GM18519 (cell line): ENCODE measurements around the gene TTLL3.
"Not testable (repeated sequence)": the region's sequence is repeated elsewhere in the genome, so short reads cannot be mapped to it uniquely, and the experiment has no call there.

Source experiments
- ATAC-seq: cut with Tn5 transposase; IDR thresholded peaks from one replicate; pipeline ENCODE4 v1.9.1; 2021; ENCODE audit warnings: mild to moderate bottlenecking, moderate library complexity; ENCODE audit not compliant: unreplicated experiment, low FRiP score

The TTLL3 gene

DNA sequence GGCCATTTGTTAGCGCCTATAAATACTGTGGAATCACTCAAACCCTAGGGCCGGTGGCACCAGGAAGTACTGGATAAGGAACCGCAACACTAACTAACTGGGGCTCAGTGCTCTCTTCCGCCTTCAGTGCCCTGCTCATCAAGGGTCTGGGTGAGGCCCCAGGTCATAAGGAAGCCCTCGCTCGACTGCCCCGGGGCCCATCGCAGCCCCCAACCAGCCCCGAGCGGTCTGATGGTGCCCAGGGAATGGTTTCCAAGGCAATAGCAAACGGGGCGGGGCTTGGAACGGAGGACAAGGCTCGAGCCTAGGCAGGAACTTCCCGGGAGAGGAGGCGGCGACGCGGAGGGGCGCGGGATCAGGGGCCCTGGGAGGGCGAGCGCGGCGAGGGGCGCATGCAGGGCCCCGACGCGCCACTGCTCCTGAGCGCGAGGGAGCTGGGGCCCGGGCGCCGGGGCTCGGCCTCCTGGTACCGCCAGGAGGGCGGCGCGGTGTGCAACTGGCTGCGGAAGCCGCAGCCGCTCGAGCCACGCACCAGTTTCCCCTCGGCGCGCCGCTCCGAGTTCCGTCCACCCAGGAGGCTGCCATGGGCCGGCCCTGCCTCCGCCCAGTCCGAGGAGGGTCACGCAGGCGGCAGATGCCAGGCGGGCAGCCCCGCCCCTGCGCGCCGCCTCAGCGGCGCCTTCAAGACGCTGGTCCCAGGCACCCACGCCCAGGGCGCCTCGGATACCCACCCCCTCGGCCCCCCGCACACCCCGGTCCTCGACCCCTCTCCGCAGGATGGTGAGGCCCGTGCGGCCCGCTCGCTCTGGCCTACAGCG is at the start of gene TTLL3:
Gene TTLL3, plus strand, starts transcription at position 648 of the 818 bp plus-strand sequence. CDS start 400 bp downstream, outside the sequence.
- ATAC-seq: no peak

- ATAC-seq: no peak
Measured at GRCh38 chr3:9760779-9761505, 49.1 kb upstream of the TTLL3 start.

DNA sequence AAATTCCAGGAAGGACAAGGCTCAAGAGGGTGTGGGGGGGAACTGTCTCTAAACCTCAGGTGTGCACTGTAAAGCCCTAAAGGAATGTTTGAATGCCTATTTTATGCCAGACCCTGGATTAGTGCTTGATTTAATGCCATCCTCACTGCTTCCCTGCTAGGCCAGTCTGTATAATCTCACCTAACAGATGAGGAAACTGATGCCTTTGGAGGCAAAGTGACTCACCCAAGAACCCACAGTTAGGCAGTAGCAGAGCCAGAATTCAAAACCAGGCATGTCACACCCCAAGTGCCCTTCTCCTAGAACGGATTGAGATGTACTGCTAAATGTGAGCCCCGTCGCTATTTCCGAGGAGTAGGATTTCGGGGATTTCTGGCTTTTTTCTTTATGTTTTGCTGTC is 48.1 kb upstream of the TTLL3 start:
- ATAC-seq: no peak

DNA sequence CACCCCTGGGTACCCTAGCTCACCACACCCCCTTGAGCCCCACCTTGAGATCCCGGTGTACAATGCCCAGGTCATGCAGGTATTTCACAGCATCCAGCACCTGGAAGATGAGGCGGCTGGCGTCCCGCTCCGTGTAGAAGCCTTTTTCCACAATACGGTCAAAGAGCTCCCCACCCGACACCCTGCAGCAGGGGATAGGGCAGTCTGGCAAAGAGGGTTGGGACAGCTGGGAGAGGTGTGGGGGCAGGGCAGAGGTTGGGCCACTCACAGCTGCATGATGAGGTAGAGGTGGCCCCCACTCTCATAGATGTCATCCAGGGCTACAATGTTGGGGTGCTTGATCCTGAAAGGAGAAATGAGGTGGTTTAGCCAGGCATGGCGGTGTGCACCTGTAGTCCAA is 47.2 kb upstream of the TTLL3 start:
- ATAC-seq: no peak

GRCh38 chr3:9765865-9766264 is 44.2 kb upstream of the TTLL3 start:
- ATAC-seq: no peak

GRCh38 chr3:9767418-9767817 is 42.6 kb upstream of the TTLL3 start:
- no peak for ATAC-seq

GRCh38 chr3:9768141-9768775 is 41.8 kb upstream of the TTLL3 start:
- no peak for ATAC-seq

DNA sequence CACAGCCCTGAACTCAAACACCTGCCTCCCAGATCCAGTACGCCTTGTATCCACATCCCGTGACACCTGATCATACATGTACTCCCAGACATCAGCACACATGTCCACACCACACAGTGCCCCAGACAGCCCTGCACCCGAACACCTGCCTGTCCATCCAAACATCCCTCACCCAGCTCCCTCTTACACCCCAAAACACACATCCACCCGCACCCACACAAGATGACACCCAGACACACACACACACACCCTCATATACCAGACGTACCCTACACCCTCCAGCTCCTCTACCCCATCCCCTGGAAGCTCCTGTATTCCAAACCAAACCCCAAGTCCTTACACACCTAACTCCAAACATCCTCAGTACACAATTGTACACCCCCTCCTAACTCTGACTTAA is 41.0 kb upstream of the TTLL3 start:
- no peak for ATAC-seq

DNA sequence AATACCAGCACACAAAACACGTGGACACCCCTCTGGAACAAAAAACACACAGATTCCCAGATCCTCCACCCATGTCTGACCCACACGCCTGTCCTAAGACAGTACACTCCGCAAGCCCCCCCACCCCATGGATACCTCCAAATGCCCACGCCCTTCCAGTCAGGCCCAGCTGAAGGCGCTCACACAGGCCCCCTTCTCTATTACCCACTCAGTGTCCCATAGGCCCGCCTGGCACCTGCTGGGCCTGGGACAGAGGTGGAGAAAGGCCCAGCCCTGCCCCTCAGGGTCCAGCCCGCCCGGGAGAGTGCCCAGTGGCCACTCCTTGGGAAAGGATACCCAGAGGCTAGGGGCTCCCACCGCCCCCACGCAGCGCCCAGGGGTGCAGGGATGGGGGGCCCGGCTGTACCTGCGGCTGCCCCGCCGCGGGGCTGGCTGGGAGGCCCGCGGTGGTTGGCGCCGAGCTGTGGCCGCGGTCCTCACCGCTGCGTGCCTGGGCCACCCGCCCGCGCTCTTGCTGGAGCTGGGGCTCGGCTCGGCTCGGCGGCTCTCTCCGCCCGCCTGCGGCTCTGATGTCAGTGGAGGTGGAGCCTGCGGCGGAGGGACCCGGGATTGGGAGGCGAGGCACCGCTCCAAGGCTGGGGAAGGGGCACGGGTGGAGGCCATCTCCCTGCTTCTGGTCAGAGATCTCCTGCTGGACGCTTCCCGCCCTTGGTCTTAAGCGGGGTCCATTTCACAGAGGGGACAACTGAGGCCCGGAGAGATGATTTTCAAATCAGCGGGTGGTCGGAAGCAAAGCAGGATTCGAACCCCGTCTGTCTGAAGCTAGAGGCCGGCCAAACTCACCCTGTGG is 40.4 kb upstream of the TTLL3 start, which contains the start of gene CAMK1:
Gene CAMK1, minus strand, starts transcription at position 522 of the 850 bp plus-strand sequence. CDS start 2,198 bp downstream, outside the sequence.
- ATAC-seq: no peak

GRCh38 chr3:9770276-9770812 is 39.7 kb upstream of the TTLL3 start:
- ATAC-seq: no peak

GRCh38 chr3:9771007-9771406 is 39.1 kb upstream of the TTLL3 start:
- ATAC-seq: not testable (repeated sequence)

DNA sequence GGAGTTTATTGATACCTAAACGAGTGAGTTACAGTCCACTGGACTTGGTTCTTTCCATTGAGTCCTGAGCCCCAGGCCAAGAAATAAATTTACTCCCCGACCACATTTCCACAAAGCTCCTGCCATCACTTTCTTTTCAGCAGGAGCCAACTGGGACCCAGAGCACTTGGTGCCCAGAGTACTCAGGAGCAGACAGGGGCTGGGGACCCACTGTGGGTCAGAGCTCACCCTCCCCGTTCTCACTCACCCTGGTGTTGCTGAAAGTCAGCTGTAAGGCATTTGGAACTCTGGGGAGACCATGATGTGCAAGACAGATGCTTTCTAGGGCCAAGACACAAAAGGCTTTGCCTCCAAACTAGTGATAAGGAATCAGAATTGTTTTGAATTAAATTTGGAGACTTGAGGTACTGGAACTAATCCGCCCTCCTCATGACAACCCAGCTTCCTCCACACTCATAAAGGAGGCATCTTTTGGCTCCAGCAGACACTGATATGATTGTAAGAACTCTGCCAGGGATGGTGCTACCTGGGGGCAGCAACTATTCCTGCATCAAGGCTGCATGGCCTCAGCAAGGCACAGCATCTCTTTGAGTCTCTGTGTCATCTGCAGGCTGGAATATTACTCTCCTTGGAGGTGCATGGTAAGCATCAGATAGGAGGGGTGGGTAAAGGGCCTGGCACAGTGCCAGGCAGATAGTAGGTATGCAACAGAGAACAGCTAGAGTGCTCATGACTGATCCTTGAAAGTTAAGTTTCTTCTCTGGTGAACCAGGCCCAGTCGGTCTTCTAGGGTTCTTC is 33.0 kb upstream of the TTLL3 start:
- ATAC-seq: no peak

DNA sequence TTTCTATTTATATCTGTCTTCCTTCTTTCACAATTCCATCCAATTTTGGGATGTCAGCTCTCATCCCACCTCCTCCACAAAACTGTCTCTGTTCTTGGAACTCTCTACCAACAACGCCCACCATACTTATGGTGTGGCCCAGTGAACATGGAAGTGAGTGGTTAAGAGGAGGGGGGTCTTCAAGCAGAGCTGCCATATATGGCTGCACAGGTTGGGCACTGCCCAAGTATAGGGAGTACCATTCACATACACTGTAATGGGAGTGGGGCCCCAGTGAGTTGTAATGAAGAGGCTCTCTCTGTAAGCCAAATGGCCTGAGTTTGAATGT is 32.4 kb upstream of the TTLL3 start:
- ATAC-seq: no peak

DNA sequence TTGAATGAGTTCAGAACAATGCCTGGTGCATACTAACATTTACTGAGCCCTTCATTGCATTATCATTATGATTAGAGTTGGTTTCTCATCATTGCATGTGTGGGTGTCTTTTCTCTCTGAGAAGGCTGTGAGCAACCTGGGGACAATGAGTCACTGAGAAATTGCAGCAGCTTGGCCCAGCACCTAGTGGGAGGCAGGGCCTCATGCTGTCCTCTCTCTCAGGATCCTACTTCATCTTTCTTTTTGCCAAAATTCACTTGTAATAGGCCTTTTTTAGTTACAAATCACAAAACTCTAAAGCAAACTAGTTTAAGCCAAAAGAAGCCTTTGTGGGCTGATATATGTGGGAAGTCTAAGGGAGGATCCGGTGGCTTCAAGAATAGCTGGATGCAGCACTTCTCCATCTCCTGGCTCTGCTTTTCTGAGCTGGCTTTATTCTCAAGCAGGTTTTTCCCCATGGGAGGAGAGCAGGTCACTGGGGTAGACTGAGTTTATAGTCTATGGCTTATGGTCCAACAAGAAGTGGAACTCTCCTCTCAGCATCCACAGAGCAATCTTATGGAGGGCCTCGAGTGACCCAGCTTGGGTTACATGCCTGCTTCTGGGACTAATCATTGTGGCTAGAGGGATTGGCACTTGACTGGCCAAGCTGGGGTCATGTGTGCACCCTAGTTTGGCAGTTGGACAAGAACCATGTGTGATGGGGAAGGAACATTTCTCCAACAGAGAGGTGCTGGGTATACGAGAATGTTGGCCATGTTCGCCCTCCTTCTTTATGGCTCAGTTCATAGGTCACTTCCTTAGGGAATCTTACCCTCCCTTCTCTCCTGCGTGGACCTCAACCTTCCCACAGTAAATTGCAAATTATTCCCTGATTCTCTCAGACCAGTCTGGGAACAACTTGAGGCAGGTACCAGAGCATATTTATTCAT is 31.7 kb upstream of the TTLL3 start:
- no peak for ATAC-seq

DNA sequence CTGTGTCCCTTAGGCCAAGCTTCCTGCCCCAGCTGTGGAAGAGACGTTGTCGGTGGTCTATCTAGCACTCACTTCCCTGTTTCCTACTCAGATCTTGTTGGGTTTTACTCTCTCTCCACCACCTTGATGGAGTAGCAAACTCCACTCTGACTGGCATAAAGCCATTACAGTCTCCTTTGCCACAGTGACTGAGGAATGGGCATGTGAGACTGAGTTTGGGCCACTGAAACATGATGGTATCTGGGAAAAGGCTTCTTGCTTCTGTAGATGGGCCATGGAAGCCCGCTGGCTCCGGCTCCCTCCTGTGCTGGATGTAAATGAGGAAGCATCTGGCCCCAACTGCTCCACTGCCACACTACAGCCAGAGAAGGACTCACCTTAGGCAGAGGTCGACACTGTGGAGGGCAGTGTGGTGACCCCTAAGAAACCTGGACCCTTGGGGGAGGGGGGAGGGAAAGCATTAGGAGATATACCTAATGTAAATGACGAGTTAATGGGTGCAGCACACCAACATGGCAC is 30.9 kb upstream of the TTLL3 start:
- no peak for ATAC-seq

DNA sequence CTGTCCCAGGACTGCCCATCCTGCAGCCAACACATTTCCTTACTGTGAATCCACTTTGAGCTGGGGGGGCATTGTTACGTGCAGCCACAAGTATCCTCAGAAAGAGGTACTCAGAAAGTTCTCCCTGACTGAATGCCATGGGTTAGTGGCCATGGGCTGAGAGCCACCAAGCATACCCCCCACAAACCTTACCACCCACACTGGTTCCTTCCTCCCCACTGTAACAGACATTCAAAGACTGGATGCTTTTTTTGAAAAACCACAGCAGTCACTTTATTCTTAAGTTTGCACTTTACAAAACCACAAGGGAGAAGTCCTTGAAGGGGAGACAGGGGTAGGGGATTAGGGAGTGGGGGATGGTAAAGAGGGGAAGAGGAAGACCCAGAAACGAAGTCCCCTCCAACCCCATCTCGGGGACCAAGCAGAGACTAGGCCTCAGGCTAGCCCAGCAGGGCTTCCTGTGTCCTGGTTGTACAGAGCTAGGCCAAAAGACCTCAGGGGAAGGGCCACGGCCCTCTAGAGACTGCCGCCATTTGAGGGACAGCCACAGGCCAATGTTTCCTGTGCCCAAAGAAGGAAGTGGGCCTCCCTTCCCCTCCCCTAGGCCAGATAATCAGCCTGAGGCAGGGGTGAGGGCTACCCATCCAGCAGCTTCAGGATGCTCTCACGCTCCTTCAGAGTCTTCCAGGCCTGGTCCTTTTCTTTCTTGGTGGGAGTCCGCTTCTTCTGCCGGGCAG is 30.2 kb upstream of the TTLL3 start:
- ATAC-seq: peak; percentile 48

DNA sequence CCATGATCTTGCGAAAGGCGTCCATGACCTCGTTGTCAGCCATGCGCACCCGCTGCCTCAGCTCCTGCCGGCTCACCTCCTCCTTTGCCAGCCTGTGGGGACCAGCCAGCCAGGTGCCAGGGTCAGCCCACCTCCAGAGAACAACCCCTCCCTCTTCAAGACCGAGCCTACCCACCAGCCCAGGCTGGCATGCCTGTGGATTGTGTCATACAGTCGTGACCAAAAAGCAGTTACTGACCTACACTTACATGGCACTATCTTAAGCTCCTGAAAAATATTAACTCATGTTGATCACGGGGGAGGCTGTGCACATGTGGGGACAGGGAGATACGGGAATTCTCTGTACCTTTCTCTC is 29.6 kb upstream of the TTLL3 start:
- no peak for ATAC-seq

DNA sequence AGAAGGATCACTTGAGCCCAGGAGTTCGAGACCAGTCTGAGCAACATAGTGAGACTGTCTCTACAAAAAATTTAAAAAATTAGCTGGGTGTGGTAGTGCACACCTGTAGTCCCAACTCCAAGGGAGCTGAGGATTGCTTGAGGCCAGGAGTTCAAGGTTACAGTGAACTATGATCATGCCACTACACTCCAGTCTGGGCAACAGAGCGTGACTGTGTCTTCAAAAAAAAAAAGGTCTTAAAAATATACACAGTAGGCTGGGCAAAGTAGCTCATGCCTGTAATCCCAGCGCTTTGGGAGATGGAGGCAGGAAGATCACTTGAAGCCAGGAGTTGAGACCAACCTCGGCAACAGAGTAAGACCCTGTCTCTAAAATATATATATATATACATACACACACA is 29.2 kb upstream of the TTLL3 start:
- ATAC-seq: no peak
